Activated B cell treated with CpG ODN at 0.5 μM for 24 hours (primary cell): ENCODE results near the gene FMO5. TPM values are rescaled to one million over a fixed set of nuclear protein-coding genes. Genes with fewer than 3 reads are reported as not detected.

ENCODE experiments used
- ATAC-seq: fragments of 200-7000 bp; cut with Tn5 transposase; one replicate; pipeline ENCODE4 v1.10.0; 2021; ENCODE audit warnings: low read depth, mild to moderate bottlenecking, moderate library complexity
- CTCF ChIA-PET: fragments of 350-600 bp; sonication (Branson Sonifier 250); formaldehyde crosslinking; loops from one replicate; lab custom pipeline; 2021; ENCODE audit warnings: antibody characterized with exemption; lab: Charles Lee
- POLR2A ChIA-PET: fragments of 350-600 bp; sonication (Branson Sonifier 250); formaldehyde crosslinking; loops from one replicate; lab custom pipeline; 2021; ENCODE audit warnings: antibody characterized with exemption; lab: Charles Lee
- DNase-seq: peaks from one replicate; pipeline ENCODE4 v3.0.0; 2022
- H3K27ac Mint-ChIP-seq: one replicate; pipeline ENCODE4 v1.8.0; 2020; ENCODE audit warnings: mixed read lengths
- H3K27me3 Mint-ChIP-seq: one replicate; pipeline ENCODE4 v1.8.0; 2021; ENCODE audit warnings: mixed read lengths
- H3K36me3 Mint-ChIP-seq: one replicate; pipeline ENCODE4 v1.8.0; 2021; ENCODE audit warnings: low read depth, mixed read lengths
- H3K4me1 Mint-ChIP-seq: one replicate; pipeline ENCODE4 v1.8.0; 2021; ENCODE audit warnings: mixed read lengths
- H3K4me3 Mint-ChIP-seq: one replicate; pipeline ENCODE4 v1.8.0; 2020; ENCODE audit warnings: mild to moderate bottlenecking, mixed read lengths
- H3K9me3 Mint-ChIP-seq: one replicate; pipeline ENCODE4 v1.8.0; 2020; ENCODE audit warnings: mixed read lengths
- intact Hi-C: fragments of 100-400 bp; cut with micrococcal nuclease; formaldehyde crosslinking; loops from one replicate; pipeline ENCODE4 v1.15.1; 2024
- total RNA-seq: library from RNA; stranded (reverse); gene quantifications from 2 replicates; pipeline ENCODE4 v1.2.3, GENCODE V29; 2022
- TF ChIP-seq, protein P1 (sequence below): fragments of 200-600 bp; IDR thresholded peaks from one replicate; pipeline ENCODE4 v1.8.0; 2022; ENCODE audit warnings: antibody characterized with exemption, mild to moderate bottlenecking

Gene FMO5
- total RNA-seq, 1 donor from 2014 or later = 1.8 TPM

DNA sequence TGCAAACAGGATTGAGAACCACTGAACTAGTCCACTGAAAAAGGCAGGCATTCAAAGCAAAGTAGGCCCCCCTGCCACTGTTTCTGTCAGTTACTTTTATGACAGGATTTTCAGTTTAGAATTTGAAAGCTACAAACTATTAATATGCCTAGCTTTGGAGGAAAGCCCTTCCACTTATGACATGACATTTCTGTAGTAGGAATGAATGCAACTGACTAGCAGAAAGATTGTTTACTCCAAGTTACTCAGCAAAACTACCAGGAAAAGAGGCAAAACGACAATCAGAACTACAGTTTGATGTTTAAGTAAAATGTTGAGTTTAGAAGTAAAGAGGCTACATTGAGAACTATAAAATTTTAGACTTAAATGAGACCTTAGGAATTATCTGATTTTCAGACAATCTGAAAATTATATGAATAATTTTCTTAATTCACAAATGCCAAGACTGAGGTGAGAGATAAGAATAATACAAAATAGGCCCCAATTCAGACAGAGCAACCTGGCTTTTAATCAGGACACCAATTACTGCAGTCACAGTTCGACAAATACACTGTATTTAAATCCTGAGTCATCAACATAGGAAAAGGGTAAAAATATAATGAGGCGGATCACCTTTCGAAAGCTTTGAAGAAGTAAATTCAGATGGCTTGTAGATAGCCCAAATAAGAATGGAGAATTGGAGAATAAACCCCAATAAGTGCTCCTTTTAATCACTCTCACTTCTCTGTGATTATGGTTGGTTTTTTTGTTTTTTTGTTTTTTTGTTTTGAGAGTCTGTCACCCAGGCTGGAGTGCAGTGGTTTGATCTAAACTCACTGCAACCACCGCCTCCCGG, 55.1 kb downstream of the FMO5 start:
- no peak overlapping the region for H3K27ac Mint-ChIP-seq
- DNase-seq (no peak), ATAC-seq (no peak)
- peaks cover 36% of the 10 kb centered on the region for H3K36me3 Mint-ChIP-seq
- no peaks in the 10 kb centered on the region for H3K27me3 Mint-ChIP-seq
- H3K4me1 Mint-ChIP-seq = peaks cover 31% of the 10 kb centered on the region
- POLR2A ChIA-PET = interaction anchor here (1.1 to 3.5 kb wide), 2 partner anchors 73 to 85 kb away, joined by 4 to 33 read pairs; partner anchors contain the start of gene CHD1L
- CTCF ChIA-PET = interaction anchor here (2.7 kb wide), 1 partner anchor 73 kb away, joined by 16 read pairs; the partner anchor contains the start of gene CHD1L
- TF ChIP-seq, protein P1, sequence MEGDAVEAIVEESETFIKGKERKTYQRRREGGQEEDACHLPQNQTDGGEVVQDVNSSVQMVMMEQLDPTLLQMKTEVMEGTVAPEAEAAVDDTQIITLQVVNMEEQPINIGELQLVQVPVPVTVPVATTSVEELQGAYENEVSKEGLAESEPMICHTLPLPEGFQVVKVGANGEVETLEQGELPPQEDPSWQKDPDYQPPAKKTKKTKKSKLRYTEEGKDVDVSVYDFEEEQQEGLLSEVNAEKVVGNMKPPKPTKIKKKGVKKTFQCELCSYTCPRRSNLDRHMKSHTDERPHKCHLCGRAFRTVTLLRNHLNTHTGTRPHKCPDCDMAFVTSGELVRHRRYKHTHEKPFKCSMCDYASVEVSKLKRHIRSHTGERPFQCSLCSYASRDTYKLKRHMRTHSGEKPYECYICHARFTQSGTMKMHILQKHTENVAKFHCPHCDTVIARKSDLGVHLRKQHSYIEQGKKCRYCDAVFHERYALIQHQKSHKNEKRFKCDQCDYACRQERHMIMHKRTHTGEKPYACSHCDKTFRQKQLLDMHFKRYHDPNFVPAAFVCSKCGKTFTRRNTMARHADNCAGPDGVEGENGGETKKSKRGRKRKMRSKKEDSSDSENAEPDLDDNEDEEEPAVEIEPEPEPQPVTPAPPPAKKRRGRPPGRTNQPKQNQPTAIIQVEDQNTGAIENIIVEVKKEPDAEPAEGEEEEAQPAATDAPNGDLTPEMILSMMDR = no peak
- intact Hi-C loops = loop anchor here (10.0 kb wide), 1 partner anchor 85 kb away; no protein-coding TSS in a partner anchor
- H3K9me3 Mint-ChIP-seq = no peaks in the 10 kb centered on the region
- no peak overlapping the region for H3K4me3 Mint-ChIP-seq

DNA sequence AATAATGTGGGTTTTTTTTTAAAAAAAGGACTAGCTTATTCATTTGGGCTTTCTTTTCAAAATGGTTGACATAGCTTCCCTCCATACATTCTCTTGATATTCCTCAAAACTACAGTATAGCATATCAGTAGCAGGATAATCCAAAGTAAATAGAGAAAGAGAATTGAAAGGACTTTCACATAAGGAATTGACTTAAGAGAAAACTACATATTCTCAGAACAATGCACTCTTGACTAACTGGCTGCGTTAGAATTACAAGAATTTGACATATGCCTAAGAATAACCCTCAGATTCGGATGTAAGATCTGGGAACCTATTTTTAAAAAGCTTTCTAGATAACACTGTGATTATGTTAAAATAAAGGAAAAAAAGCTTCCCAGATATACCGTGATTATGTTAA, 56.0 kb downstream of the FMO5 start:
- peaks cover 29% of the 10 kb centered on the region for H3K4me1 Mint-ChIP-seq
- ATAC-seq = no peak
- CTCF ChIA-PET = interaction anchor here (1.1 to 2.7 kb wide), 2 partner anchors 9 to 74 kb away, joined by 3 to 16 read pairs; partner anchors contain the start of gene CHD1L

DNA sequence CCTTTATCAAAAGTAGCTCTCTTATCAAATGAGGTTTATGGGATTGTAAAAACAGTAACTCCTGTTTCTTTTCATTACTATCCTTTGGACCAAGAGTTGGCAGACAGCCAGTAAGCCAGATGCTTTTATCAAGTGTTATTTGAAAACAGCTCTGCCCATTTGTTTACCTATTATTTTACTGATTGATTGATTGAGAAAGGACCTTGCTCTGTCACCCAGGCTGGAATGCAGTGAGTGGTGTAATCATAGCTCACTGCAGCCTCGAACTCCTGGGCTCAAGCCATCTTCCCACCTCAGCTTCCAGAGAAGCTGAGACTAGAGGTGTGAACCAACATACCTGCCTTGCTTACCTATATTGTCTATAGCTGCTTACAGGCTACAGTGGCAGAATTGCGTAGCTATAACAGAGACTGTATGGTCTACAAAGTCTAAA, 56.5 kb downstream of the FMO5 start:
- peaks cover 48% of the 10 kb centered on the region for H3K36me3 Mint-ChIP-seq
- ChIA-PET CTCF (interaction anchor here (1.1 to 2.7 kb wide), 2 partner anchors 10 to 74 kb away, joined by 3 to 16 read pairs; partner anchors contain the start of gene CHD1L), POLR2A (interaction anchor here (0.6 to 1.3 kb wide), 4 partner anchors 34 to 84 kb away, joined by 3 to 7 read pairs (median 6); partner anchors contain the start of gene CHD1L)
- no peaks in the 10 kb centered on the region for H3K27me3 Mint-ChIP-seq
- peaks cover 23% of the 10 kb centered on the region for H3K4me1 Mint-ChIP-seq
- ATAC-seq (no peak), DNase-seq (no peak)
- intact Hi-C loops = no loop called here
- no peaks in the 10 kb centered on the region for H3K9me3 Mint-ChIP-seq
- H3K4me3 Mint-ChIP-seq = no peak overlapping the region
- no peak overlapping the region for H3K27ac Mint-ChIP-seq
- TF ChIP-seq, protein P1 = no peak

More for the DNA sequence above, 56.0 kb downstream of the FMO5 start:
- no peak overlapping the region for H3K4me3 Mint-ChIP-seq
- intact Hi-C loops = no loop called here
- no peaks in the 10 kb centered on the region for H3K27me3 Mint-ChIP-seq
- no peak for DNase-seq
- H3K9me3 Mint-ChIP-seq = no peaks in the 10 kb centered on the region
- H3K27ac Mint-ChIP-seq = no peak overlapping the region
- TF ChIP-seq, protein P1 = no peak
- POLR2A ChIA-PET = interaction anchor here (1.1 to 1.3 kb wide), 2 partner anchors 73 to 85 kb away, joined by 4 to 7 read pairs; partner anchors contain the start of gene CHD1L
- H3K36me3 Mint-ChIP-seq = peaks cover 44% of the 10 kb centered on the region

DNA sequence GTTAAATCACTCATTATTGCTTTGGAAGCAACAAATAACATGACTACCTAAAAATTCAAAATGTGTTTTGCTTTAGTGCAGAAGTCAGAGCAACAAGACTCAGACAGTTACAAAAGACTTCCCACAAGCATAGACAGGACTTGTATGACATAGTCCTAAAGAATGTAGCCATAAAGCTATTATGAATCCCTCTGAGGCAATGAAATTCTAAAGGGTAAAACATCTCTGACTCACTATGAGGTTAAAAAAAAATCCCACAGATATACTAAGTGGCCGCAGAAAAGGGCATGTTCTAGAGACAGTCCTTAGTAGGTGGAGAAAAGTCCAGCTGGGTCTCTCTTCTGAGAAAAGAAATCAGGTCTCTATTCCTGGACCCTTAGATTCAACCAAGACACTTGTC, 57.8 kb downstream of the FMO5 start:
- TF ChIP-seq, protein P1 = no peak
- intact Hi-C loops = no loop called here
- H3K27me3 Mint-ChIP-seq = no peaks in the 10 kb centered on the region
- no peak for DNase-seq
- H3K36me3 Mint-ChIP-seq = peaks cover 46% of the 10 kb centered on the region
- no peak for ATAC-seq
- H3K27ac Mint-ChIP-seq = no peak overlapping the region
- CTCF ChIA-PET = interaction anchor here (2.7 kb wide), 1 partner anchor 75 kb away, joined by 16 read pairs; the partner anchor contains the start of gene CHD1L
- peaks cover 14% of the 10 kb centered on the region for H3K4me1 Mint-ChIP-seq
- H3K9me3 Mint-ChIP-seq = no peaks in the 10 kb centered on the region
- H3K4me3 Mint-ChIP-seq = no peak overlapping the region
- POLR2A ChIA-PET = no interaction called here

DNA sequence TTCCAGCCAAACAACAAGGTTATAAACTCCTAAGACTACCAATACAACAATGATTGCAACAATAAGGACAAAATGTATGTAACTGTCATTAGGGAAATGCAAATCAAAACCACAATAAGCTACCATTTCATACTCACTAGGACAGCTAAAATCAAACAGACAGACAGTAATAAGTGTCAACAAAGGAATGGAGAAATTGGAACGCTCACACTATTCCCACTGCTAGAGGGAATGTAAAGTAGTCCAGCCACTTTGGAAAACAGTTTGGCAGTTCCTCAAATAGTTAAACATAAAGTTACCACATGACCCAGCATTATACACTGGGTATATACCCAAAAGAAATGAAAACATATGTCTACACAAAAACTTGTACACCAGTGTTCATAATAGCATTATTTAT, 62.1 kb downstream of the FMO5 start:
- Mint-ChIP-seq H3K27me3 (no peaks in the 10 kb centered on the region), H3K9me3 (no peaks in the 10 kb centered on the region), H3K27ac (no peak overlapping the region), H3K36me3 (peaks cover 79% of the 10 kb centered on the region), H3K4me3 (no peak overlapping the region), H3K4me1 (no peaks in the 10 kb centered on the region)
- CTCF ChIA-PET = no interaction called here
- ATAC-seq (no peak), DNase-seq (no peak)
- TF ChIP-seq, protein P1 = no peak
- intact Hi-C loops = no loop called here
- POLR2A ChIA-PET = no interaction called here
